Umbilical cord (tissue), 2 donors: ENCODE data around the gene HTRA2. TPM values are rescaled to one million over a fixed set of nuclear protein-coding genes. Genes with fewer than 3 reads are reported as not detected.
A peak's percentile ranks its signal among the peaks of the same experiment; 100 is the strongest.

Source experiments
- DNase-seq: peaks from one replicate; pipeline ENCODE4 v3.0.0-alpha.2; 2015; ENCODE audit warnings: low spot score
- total RNA-seq: library from RNA; depleted of rRNA; stranded (reverse); fragments of >200 nt; gene quantifications from one replicate; pipeline ENCODE4 v1.2.3, GENCODE V29; 2014; ENCODE audit warnings: low replicate concordance; ENCODE audit not compliant: insufficient read depth

Gene HTRA2
- total RNA-seq, 1 donor from 2014 or later, result 49.4 TPM

- DNase-seq, result no peak
These were observed 14.3 kb upstream of the HTRA2 start for GRCh38 chr2:74515271-74515980.

GRCh38 chr2:74515981-74516633 is 13.6 kb upstream of the HTRA2 start:
- peak; percentile 62 for DNase-seq

DNA sequence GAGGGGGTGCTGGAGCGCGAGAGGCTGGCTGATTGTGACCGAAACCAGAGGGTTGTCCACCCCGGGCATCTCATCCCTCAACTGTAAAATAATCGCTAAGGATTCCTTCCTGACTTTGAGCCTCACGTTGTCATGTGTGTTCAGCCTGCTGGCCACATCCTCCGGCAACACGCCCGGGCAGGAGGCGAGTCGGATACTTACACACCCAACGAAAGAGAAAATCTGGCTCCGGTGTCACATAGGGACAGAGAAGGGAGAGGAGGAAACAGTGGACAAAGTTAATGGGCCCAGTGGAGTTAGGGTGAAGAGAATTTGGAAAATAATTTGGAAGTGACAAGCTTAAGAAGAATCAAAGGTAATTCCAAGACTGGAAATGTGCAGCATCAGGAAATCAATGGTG is 13.1 kb upstream of the HTRA2 start:
- no peak for DNase-seq

DNA sequence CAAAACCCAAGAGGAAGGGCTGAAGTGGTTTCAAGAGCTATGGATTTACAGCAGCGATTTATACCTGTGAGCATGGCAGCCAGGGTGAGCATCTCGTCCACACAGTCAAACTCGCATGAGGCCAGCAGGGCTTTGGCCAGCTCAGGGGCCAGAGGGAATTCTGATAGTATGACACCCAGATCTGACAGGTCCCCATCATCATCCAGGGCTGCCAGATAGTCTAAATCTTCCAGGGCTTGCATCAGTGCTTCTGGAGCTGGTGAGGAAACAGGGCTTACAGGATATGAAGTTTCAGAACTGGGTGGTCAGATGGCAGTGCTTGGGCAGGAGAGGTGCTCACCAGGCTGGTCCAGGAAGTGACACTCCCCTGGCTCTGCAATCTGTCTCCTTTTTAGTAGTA is 7.2 kb upstream of the HTRA2 start:
- no peak for DNase-seq

GRCh38 chr2:74524005-74524404 is 5.7 kb upstream of the HTRA2 start:
- DNase-seq, result no peak

- DNase-seq, result no peak
These were observed 4.6 kb upstream of the HTRA2 start for GRCh38 chr2:74524955-74525716.

DNA sequence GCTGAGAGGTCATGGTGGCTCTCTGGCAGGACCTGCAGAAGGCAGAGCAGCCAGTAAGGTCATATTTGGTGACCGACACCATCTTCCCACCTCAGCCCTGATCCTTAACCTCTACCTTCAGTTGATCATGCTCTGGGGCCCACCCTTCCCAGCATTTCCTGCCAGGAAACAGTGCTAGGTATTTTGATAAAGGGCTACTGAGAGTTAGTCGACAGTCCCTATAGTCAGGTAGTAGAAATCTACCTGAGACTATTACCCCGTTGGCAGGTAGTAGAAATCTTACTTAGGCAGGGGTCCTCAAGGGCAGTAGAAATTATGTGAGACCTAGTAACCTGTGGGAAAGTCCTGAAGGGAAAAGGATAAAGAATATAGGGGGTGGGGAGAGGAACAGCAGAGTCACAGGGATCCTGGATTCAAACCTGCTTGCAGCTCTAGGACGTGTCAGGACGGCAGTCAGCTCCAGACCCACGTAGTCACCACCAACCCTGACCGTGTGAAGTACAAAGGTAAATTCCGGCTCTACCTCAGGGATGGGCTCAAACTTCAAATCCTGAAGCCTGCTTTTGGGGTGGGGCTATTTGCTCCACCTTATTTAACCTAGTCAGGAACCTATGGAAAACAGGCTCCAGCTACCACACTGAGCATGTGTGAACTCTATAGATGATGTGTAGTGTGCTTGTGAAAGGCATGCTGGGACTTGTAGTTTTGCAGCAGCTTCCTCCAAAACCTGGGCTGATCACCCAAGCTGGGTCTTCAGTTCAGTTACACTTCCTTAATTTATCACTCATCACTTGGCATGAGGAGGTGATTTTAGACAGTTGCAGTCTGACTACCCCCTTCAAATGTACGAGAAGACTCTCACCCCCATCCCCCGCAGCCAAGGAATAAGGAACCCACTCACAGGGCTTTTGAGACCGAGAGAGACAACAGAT is 3.8 kb upstream of the HTRA2 start, which contains the start of gene DQX1:
DQX1 (minus strand) TSS at position 515 of the 932 bp plus-strand sequence; CDS start at position 13, 502 bp downstream.
- DNase-seq, result peak; percentile 48

- no peak for DNase-seq
These were observed 3.0 kb upstream of the HTRA2 start for GRCh38 chr2:74526649-74527230.

- DNase-seq, result no peak
These were observed 2.0 kb upstream of the HTRA2 start for GRCh38 chr2:74527741-74528140.

DNA sequence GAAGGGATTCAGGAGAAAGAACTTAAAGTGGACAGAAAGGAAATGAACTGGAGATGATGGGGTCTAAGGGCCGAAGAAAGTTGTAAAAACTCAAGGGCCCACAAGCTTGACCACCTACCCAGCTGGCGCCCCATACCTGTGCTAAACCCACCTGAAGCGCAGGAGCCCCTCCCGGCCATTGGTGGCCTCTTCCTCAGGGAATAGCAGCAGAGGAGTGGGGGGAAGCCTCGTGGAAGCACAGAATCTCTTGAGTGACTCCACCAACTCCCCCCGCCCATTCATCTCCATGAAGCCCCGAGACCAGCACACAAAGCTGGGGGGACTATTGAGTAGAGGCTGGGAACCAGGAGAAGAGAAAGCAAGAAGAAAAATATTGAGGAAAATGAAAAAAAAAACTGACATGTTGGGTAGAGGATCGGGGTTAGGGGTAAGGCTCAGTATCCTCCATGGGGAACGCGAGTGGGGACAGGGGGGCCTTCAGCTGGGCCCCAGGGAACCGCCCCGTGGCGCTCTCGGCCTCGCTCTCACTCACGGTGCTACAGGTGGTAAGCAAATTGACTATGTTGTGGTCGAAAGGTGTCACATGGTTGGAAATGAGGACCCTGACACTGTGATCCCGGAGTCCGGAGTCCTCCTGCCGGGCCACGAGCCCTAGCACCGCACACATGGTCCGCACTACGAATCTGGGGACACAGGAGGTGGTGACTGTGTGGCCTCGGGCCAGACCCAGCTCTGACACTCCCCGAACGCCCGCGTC is 955 bp upstream of the HTRA2 start:
- no peak for DNase-seq

GRCh38 chr2:74530239-74531187 is 780 bp downstream of the HTRA2 start:
- DNase-seq, result peak; percentile 49

DNA sequence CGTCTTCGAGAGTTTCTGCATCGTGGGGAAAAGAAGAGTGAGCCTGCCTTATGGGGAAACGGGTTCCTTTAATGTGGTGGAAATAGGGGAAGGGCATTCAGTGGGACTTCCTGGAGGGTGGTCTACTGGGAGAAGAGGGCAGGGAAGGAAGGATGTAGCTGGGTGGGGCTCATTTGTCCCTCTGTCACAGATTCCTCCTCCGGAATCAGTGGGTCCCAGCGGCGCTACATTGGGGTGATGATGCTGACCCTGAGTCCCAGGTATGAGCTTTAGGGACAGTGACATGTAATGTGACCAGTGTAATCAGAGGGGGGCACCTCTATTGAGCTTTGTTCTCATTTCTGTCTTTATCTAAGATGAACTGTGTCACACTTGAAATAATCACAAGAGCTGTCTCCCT is 1.9 kb downstream of the HTRA2 start:
- no peak for DNase-seq

- peak; percentile 47 for DNase-seq
These were observed 2.5 kb downstream of the HTRA2 start for GRCh38 chr2:74532222-74532621.

- no peak for DNase-seq
These were observed 3.7 kb downstream of the HTRA2 start for GRCh38 chr2:74533464-74533863.

GRCh38 chr2:74534411-74534810 is 4.7 kb downstream of the HTRA2 start:
- DNase-seq, result no peak

DNA sequence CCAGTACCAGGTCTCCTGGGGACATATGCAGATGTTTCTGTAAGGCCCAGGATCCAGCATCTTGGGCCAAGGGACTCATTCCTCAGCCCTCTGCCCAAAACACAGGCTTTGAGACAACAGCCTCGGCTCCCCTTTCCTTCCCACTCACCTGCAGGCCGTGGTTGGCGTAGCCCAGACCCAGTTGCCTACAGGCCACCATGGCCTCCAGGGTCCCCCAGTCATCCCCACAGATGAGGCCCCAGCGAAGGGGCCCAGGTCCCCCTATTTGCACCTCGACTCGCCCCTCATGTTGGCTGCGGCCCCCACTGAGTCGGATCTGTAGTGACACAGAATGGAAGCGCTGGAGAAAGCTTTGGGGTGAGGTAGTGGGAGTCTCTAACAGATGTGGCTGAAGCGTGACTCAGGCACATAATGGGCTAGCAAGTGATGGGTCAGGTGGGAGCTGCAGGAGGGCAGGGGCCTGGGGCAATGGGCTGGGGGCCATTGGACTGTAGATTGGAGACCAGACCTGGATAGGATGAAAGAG is 5.8 kb downstream of the HTRA2 start:
- no peak for DNase-seq

DNA sequence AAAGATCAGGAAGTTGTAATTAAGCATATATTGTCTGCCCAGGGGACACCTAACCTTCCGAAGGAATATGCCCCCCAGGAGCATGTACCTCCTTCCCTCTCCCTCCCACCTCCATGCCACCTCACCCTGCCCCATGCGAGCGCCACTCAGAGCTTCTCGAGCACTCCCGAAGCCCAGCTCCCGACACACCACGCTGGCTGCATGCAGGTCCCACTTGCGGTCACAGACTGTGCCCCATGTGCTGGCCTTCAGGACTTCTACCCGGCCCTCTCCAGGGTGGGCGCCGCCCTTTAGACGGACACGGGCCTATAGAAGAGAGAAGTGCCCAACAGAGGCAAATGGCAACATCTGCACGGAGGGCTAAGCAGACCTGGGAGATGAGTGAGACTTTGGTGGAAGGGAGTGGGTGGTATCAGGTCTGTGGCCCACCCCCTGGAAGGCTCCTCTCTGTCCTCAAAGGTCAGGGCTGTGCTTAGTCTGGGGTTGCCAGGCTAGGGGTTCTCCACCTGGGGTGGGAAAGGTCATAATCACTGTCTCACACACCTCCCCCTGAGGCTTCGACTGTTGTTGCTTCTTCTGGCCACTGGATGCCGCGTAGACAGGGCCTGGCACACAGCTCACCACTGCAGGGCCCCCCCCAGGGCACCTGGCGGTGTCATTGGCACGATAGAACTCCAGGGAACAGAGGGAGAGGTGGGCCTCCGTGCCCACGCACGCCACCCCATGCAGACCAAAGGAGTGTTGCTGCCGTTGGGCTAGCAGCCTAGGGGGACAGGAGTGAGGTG is 6.6 kb downstream of the HTRA2 start:
- no peak for DNase-seq

DNA sequence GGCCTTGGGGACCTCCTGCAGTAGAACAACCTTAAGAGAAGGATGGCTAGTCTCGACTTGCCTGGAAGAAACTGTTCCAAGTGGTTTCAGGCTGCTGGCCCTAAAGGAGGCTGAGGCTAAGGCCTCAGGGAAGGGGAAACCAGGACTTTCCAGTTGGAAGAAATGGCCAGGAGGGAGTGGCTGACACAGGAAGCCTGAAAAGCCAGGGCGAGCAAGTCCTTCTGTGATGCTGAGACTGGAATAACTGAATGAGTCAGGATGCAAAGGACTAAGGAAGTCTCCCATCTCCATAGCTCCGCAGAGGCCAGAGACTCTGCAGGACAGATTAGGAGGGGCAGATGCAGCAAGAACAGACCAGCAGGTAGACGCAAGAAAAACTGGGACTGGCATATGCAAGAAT is 7.4 kb downstream of the HTRA2 start:
- no peak for DNase-seq
